Gastroesophageal sphincter (tissue), 3 donors: Measurements from ENCODE around the gene EEF2K.

Experiments
- EP300 ChIP-seq: sonication (generic); formaldehyde crosslinking; IDR thresholded peaks from one replicate; pipeline ENCODE4 v1.6.1; 2017; ENCODE audit warnings: antibody characterized with exemption, mild to moderate bottlenecking
- POLR2A ChIP-seq, 2 donors: fragments of 450-650 bp; IDR thresholded peaks; one replicate each; pipeline ENCODE4 v1.6.1; 2017; ENCODE audit warnings: antibody characterized with exemption in 2 of 2, mild to moderate bottlenecking in 2 of 2, moderate library complexity in 1 of 2
- POLR2AphosphoS5 ChIP-seq: sonication (generic); formaldehyde crosslinking; IDR thresholded peaks from one replicate; pipeline ENCODE4 v1.6.1; 2017; ENCODE audit warnings: antibody characterized with exemption
- TF ChIP-seq, protein P1 (sequence below), 4 experiments: fragments of 200-600 bp in 2 of 4; fragments of 450-650 bp in 2 of 4; sonication (generic) in 1 of 4; IDR thresholded peaks; one replicate each; pipeline ENCODE4 v1.5.1; 2017 to 2019; ENCODE audit warnings: antibody characterized with exemption in 4 of 4, mild to moderate bottlenecking in 2 of 4, moderate library complexity in 2 of 4

GRCh38 chr16:22267764-22268163 is 61.7 kb downstream of the EEF2K start:
- TF ChIP-seq, protein P1, sequence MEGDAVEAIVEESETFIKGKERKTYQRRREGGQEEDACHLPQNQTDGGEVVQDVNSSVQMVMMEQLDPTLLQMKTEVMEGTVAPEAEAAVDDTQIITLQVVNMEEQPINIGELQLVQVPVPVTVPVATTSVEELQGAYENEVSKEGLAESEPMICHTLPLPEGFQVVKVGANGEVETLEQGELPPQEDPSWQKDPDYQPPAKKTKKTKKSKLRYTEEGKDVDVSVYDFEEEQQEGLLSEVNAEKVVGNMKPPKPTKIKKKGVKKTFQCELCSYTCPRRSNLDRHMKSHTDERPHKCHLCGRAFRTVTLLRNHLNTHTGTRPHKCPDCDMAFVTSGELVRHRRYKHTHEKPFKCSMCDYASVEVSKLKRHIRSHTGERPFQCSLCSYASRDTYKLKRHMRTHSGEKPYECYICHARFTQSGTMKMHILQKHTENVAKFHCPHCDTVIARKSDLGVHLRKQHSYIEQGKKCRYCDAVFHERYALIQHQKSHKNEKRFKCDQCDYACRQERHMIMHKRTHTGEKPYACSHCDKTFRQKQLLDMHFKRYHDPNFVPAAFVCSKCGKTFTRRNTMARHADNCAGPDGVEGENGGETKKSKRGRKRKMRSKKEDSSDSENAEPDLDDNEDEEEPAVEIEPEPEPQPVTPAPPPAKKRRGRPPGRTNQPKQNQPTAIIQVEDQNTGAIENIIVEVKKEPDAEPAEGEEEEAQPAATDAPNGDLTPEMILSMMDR (IDR thresholded peaks at IDR 0.05) = no peak
- TF ChIP-seq POLR2AphosphoS5 = no peak
- TF ChIP-seq EP300 = no peak
- TF ChIP-seq POLR2A (IDR thresholded peaks at IDR 0.05) = no peak
